Femur (tissue), 1 donor: ENCODE measurements around the gene HBE1.
"Not testable (repeated sequence)": the region's sequence is repeated elsewhere in the genome, so short reads cannot be mapped to it uniquely, and the experiment has no call there.

Experiments used
- DNase-seq: peaks from one replicate; pipeline ENCODE4 v3.0.0-alpha.2; 2017

Gene HBE1

DNA sequence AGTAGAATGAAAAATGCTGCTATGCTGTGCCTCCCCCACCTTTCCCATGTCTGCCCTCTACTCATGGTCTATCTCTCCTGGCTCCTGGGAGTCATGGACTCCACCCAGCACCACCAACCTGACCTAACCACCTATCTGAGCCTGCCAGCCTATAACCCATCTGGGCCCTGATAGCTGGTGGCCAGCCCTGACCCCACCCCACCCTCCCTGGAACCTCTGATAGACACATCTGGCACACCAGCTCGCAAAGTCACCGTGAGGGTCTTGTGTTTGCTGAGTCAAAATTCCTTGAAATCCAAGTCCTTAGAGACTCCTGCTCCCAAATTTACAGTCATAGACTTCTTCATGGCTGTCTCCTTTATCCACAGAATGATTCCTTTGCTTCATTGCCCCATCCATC lies 14.9 kb upstream of the HBE1 start:
- peak; percentile 27 for DNase-seq

DNA sequence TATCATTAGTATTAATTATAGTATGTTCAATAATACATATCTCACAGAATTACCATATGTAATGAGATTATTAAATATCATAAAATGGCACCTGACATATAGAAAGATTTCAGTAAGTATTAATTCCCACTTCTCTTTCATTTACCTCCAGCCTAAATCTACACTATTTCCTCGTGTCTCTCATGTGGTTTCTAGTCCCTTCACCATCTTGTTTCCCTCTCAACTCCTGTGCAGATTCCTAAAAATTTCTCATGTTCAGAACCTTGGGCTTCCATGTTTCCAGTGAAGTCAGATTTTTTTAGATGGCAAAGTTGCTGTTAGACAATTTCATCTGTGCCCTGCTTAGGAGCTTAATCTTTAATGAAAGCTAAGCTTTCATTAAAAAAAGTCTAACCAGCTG lies 14.1 kb upstream of the HBE1 start:
- DNase-seq = no peak

- no peak for DNase-seq
These were observed 13.3 kb upstream of the HBE1 start for GRCh38 chr11:5283086-5283485.

DNA sequence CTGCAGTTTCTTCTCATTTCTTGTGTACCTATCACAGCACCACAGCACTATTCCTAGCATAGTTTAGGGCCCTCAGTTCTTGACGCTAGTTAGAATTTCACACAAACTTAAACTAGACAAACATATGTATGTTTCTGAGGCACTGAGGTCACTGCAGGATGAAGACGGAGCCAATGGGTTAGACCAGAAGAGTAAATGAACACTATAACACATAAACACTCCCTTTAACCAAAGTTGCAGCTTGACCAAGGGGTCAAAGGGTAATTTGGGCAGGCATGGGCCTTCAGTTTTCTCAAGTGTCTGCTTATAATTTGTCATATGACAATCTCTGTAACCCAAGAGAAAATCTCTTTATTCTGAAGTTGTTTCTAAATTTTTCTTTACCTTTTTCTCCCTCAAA lies 12.9 kb upstream of the HBE1 start:
- no peak for DNase-seq

DNA sequence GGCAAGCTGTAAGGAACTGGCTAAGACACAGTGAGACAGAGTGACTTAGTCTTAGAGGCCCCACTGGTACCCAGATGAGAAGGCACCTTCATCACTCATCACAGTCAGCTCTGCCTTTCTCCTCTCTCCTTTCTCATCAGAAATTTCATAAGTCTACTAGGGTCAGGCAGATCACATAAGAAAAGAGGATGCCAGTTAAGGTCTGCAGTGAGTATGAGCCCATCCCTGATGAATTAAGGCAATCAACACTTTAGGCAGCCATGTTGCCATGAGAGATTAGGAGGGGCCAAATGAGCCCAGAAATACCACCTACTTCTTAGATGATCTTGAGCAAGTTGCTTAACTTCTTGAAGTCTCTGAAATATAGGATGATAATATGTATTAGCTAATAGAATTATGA lies 11.9 kb upstream of the HBE1 start:
- DNase-seq = no peak

DNA sequence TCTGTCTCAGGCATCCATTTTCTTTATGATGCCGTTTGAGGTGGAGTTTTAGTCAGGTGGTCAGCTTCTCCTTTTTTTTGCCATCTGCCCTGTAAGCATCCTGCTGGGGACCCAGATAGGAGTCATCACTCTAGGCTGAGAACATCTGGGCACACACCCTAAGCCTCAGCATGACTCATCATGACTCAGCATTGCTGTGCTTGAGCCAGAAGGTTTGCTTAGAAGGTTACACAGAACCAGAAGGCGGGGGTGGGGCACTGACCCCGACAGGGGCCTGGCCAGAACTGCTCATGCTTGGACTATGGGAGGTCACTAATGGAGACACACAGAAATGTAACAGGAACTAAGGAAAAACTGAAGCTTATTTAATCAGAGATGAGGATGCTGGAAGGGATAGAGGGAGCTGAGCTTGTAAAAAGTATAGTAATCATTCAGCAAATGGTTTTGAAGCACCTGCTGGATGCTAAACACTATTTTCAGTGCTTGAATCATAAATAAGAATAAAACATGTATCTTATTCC lies 10.9 kb upstream of the HBE1 start:
- peak; percentile 61 for DNase-seq

GRCh38 chr11:5279471-5280090 lies 9.8 kb upstream of the HBE1 start:
- DNase-seq = no peak

- DNase-seq = no peak
These were observed 8.2 kb upstream of the HBE1 start for GRCh38 chr11:5277807-5278382.

GRCh38 chr11:5276697-5277096 lies 7.0 kb upstream of the HBE1 start:
- no peak for DNase-seq

- no peak for DNase-seq
These were observed 5.8 kb upstream of the HBE1 start for GRCh38 chr11:5275369-5276110.

DNA sequence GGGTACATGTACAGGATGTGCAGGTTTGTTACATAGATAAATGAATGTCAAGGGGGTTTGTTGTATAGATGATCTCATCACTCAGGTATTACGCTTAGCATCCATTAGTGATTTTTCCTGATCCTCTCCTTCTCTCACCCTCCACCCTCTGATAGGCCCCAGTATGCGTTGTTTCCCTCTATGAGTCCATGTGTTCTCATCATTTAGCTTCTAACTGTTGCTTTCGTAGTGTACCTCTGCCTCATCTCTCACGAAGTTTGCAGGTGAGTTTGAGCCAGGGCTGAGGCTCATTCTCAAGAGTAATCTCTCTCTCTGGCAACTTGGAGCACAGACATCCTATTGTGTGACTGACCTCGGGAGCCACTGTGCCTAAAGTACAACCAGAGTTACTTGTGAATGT lies 4.7 kb upstream of the HBE1 start:
- no peak for DNase-seq

DNA sequence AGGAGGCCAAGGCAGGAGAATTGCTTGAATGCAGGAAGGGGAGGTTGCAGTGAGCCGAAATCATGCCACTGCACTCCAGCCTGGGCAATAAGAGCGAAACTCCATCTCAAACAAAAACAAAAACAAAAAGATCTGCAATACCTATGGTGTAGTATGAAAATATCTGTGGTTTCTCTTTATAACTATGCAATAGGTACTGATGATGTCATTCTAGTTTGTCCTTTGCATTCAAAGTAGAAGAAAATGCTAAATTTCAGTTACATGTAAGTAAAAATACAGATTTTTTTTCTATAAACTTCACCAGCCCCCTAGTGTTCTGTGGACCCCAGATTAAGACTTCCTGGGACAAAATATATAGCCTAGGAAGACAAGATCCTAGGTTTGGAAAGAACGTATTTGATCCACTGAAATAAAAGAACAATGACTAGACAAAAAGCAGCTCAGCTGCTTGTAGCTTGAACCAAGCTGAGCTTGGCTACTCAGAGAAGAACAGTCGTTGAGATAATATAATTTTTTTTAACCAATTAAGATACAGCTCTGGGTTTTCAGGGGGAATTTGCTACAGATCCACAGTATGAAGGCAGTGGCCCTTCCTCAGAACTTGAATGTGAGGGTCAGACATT lies 2.8 kb upstream of the HBE1 start:
- DNase-seq = no peak

GRCh38 chr11:5267033-5267563 lies 2.6 kb downstream of the HBE1 start:
- no peak for DNase-seq

DNA sequence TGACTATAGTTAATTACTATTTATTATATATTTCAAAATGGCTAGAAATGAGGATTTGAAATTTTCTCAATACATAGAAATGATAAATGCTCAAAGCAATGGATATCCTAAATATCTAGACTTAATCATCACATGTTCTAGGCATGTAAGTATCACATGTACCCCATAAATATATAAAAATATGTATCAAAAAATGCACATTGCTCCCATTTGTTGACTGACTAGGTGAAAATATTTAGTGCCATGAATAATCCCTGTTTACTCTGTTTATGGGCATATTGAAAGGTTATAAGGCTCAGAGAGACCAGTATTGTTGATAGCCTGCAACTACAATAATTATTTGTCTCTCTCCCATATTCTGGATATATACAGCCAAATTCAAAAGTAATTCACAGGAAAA lies 3.1 kb downstream of the HBE1 start:
- no peak for DNase-seq

GRCh38 chr11:5265832-5266231 lies 3.9 kb downstream of the HBE1 start:
- DNase-seq = no peak

DNA sequence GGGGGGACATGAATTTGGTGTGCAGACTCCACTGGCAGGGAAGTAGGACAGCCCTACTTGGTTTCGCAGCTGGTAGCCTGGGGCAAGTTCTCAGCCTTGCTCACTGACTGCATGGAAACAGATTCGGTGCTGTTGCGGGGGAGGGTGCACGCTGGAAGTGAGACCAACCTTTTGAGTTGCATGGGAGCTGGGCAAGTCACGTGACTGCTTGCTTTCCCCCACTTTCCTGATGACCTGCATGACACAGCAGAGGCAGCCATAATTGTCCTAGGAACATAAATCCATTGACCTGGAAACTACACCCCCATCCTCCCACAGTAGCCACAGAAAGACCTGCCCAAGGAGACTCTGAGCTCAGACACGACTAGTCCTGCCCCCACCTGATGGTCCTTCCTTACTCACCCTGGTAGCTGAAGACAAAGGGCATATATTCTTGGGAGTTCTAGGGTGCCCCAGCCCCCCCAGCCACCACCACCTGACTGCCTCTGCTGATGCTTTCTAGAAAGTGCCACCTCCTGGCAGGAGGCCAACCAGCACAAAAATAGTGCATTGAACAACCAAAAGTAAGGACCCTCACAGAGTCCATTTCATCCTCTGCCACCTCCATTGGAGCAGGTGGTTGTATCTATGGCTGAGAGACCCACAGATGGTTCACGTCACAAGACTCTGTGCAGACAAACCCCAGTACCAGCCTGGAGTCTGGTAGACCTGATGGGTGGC lies 11.0 kb downstream of the HBE1 start:
- no peak for DNase-seq

DNA sequence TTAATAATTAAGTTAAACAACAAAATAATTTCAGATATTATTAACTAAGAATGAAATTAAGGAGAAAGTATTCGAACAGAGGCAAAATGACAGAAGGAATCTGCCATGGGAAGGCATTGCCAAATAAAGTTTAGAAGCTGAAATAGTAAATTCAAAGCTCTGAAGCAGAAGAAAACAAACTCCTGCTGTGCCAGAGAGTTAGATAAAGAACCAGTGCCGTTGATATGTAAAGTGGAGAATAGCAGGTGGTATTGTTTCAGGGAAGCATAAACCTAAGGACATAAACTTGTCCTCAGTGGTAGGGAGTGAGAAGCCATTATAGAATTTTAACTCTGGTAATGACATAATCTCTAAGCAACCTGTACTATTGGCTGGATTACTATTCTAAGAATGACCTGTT lies 12.4 kb downstream of the HBE1 start:
- no peak for DNase-seq

DNA sequence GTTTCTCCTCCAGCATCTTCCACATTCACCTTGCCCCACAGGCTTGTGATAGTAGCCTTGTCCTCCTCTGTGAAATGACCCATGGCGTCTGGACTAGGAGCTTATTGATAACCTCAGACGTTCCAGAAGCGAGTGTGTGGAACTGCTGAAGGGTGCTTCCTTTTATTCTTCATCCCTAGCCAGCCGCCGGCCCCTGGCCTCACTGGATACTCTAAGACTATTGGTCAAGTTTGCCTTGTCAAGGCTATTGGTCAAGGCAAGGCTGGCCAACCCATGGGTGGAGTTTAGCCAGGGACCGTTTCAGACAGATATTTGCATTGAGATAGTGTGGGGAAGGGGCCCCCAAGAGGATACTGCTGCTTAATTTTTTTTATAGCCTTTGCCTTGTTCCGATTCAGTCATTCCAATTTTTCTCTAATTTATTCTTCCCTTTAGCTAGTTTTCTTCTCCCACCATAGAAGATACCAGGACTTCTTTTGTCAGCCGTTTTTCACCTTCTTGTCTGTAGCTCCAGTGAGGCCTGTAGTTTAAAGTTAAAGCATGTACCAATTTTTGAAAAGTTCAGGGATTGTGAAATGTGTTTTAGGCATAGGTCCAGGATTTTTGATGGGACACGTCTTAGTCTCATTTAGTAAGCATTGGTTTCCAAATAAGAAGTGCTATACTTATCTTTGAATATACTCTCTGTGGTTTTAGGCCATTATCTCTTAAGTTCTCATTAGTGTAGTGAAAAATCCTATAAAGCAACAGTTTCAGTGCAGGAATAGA lies 14.9 kb downstream of the HBE1 start, which contains the start of gene HBG2:
HBG2 (minus strand) TSS at position 136 of the 768 bp plus-strand sequence; CDS start at position 83, 53 bp downstream.
- DNase-seq = not testable (repeated sequence)

- DNase-seq = not testable (repeated sequence)
These were observed 15.7 kb downstream of the HBE1 start for GRCh38 chr11:5254023-5254422.

- not testable (repeated sequence) for DNase-seq
These were observed 16.3 kb downstream of the HBE1 start for GRCh38 chr11:5253440-5253839.

- no peak for DNase-seq
These were observed 16.9 kb downstream of the HBE1 start for GRCh38 chr11:5252919-5253265.
